GM21825 (cell line): Measurements from ENCODE around the gene UGT1A10.
A peak's percentile ranks its signal among the peaks of the same experiment; 100 is the strongest.
"Not testable (repeated sequence)": the region's sequence is repeated elsewhere in the genome, so short reads cannot be mapped to it uniquely, and the experiment has no call there.

Source experiments
- ATAC-seq: cut with Tn5 transposase; IDR thresholded peaks from one replicate; pipeline ENCODE4 v1.9.1; 2021; ENCODE audit warnings: mild to moderate bottlenecking, moderate library complexity; ENCODE audit not compliant: unreplicated experiment

Gene UGT1A10

DNA sequence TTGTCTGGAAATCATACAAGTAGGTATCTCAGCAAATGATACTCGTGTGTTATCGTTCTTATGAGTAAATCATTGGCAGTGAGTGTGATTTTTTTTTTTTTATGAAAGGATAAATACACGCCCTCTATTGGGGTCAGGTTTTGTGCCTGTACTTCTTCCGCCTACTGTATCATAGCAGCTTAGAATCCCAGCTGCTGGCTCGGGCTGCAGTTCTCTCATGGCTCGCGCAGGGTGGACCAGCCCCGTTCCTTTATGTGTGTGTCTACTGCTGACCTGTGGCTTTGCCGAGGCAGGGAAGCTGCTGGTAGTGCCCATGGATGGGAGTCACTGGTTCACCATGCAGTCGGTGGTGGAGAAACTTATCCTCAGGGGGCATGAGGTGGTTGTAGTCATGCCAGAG lies at the start of gene UGT1A10:
Gene UGT1A10 (plus strand): TSS at position 143 of the 400 bp plus-strand sequence. CDS start 75 bp downstream, at position 218.
- not testable (repeated sequence) for ATAC-seq

DNA sequence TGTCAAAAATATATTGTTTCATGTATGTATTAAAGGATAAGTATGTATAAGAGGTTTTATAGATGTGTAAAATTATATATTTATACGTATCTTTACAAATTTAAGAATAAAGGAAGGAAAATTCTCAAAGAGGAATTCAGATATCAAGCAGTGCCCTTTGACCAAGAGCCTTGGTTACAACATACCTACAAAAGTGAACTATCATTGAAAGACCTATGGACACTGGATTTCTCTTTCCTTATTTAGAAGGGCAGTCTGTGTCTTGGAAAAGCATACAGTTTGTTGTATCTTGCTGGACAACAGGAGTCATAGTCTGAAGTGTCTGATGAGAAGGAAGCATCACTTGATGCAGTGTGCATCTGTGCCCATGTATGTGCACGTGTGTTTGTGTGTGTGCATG lies 47.8 kb upstream of the UGT1A10 start:
- ATAC-seq, result no peak

DNA sequence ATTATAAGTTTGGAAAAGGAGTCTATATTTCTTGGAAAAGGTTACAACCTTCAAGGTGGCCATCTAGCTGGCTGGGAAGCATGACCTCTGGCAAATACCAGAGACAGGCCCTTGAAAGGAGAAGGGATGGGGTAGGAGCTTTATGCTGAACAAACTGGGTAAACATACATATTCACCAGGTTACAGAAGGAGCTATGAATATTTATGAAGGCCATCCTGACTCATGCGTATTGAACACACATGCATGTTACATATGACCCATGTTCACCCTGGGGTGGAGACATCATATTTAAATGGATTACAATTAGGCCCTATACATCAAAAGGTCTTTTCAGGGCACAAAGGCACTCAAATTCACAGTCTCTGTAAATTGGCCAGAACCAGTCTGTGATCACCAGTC lies 43.5 kb upstream of the UGT1A10 start:
- not testable (repeated sequence) for ATAC-seq

GRCh38 chr2:233593201-233593600 lies 43.0 kb upstream of the UGT1A10 start:
- peak; percentile 55 for ATAC-seq

GRCh38 chr2:233597522-233597921 lies 38.7 kb upstream of the UGT1A10 start:
- no peak for ATAC-seq

DNA sequence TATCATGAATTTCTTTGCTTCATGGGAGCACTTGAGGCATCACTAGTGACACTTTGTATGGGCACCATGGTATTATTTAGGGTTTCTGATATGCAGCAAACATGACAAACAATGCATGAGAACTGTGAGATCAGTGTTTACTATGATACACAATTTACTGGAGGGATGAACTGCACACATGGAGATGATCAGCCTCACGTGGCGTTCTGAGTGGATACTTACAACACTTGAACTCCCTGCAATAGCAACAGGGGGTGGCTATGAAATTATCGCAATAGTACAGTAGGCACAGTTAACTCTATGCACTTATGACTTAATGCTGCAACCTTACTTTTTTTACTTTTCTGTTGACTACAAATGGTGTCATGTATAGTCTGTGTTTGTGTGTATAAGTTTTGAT lies 37.3 kb upstream of the UGT1A10 start:
- no peak for ATAC-seq

DNA sequence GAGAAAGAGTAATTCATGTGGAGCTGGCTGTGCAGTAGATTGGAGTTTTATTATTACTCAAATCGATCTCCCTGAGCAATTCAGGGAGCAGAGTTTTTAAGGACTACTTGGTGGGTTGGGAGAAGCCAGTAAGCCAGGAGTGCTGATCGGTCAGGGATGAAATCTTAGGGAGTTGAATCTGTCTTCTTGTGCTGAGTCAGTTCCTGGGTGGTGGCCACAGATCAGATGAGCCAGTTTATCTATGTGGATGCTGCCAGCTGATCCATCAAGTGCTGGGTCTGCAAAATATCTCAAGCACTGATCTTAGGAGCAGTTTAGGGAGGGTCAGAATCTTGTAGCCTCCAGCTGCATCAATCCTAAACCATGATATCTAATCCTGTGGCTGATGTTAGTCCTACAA lies 35.9 kb upstream of the UGT1A10 start:
- ATAC-seq, result no peak

DNA sequence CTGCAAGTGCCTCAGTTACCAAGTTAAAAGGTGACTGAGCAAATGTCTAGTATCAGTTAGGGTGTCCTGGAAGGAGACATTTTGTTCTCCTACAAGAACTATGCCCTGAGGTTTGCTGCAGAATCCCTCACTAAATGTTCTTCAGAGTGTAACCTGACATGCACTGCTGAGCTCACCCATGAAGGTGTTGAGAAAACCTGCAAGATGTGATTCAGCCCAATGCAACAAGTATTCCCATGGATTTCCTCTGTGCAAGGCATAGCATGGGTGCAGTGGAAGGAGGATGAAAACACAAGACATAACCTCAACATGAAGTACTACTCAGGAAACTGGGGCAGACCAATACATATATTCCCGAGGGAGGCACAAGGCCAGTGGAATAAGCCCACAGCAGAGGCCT lies 34.2 kb upstream of the UGT1A10 start:
- ATAC-seq, result no peak

GRCh38 chr2:233603520-233603919 lies 32.7 kb upstream of the UGT1A10 start:
- no peak for ATAC-seq

DNA sequence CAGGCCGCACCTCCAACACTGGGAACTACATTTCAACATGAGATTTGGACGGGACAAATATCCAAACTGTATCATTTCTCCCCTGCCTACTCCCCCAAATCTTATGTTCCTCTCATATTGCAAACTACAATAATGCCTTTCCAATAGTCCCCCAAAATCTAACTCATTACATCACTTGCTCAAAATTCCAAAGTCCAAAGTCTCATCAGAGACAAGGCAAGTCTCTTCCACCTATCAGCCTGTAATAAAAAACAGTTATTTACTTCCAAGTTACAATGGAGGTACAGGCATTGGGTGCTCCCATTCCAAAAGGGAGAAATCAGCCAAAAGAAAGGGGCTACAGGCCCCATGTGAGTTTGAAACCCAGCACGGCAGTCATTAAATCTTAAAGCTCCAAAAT lies 31.4 kb upstream of the UGT1A10 start:
- no peak for ATAC-seq

DNA sequence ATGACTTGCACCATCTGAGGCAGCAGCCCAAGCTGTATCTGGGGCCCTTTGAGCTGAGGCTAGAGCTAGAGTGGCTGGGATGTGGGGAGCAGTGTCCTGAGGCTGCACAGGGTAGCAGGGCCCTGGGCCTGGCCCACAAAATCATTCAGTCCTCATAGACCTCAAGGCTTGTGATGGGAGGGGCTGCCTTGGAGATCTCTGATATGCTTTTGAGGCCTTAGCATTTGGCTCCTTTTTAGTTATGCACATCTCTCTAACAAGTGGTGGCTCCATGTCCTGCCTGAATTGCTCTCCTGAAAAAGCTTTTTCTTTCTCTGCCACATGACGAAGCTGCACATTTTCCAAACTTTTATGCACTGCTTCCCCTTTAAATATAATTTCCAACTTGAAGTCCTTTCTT lies 30.6 kb upstream of the UGT1A10 start:
- no peak for ATAC-seq

GRCh38 chr2:233611284-233611683 lies 25.0 kb upstream of the UGT1A10 start:
- no peak for ATAC-seq

- ATAC-seq, result not testable (repeated sequence)
Observed at GRCh38 chr2:233617476-233617875, 18.8 kb upstream of the UGT1A10 start, which contains the start of gene UGT1A8. TSS of gene UGT1A8 (plus strand) at chr2:233617633. CDS start at chr2:233617708, 75 bp downstream.

GRCh38 chr2:233620204-233620603 lies 16.0 kb upstream of the UGT1A10 start:
- no peak for ATAC-seq

DNA sequence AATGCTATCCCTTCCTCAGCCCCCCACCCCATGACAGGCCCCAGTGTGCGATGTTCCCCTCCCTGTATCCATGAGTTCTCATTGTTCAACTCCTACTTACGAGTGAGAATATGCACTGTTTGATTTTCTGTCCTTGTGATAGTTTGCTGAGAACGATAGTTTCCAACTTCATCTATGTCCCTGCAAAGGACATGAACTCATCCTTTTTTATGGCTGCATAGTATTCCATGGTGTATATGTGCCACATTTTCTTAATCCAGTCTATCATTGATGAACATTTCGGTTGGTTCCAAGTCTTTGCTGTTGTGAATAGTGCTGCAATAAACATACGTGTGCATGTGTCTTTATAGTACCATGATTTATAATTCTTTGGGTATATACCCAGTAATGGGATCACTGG lies 14.4 kb upstream of the UGT1A10 start:
- not testable (repeated sequence) for ATAC-seq

GRCh38 chr2:233627331-233628025 lies 8.8 kb upstream of the UGT1A10 start:
- no peak for ATAC-seq

- ATAC-seq, result no peak
Observed at GRCh38 chr2:233638836-233639235, 2.6 kb downstream of the UGT1A10 start.

GRCh38 chr2:233639860-233640259 lies 3.6 kb downstream of the UGT1A10 start:
- no peak for ATAC-seq

GRCh38 chr2:233643128-233643527 lies 6.9 kb downstream of the UGT1A10 start:
- ATAC-seq, result no peak

- ATAC-seq, result not testable (repeated sequence)
Observed at GRCh38 chr2:233646033-233646432, 9.8 kb downstream of the UGT1A10 start.

GRCh38 chr2:233650981-233651380 lies 14.7 kb downstream of the UGT1A10 start:
- no peak for ATAC-seq

DNA sequence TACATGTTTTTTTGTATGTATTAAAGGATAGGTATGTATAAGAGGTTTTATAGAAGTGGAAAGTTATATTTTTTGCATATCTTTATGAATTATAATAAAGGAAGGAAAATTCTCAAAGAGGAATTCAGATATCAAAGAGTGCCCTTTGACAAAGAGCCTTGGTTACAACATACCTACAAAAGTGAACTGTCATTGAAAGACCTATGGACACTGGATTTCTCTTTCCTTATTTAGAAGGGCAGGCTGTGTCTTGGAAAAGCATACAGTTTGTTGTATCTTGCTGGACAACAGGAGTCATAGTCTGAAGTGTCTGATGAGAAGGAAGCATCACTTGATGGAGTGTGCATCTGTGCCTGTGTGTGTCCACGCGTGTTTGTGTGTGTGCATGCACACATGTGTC lies 15.2 kb downstream of the UGT1A10 start:
- no peak for ATAC-seq

GRCh38 chr2:233654501-233654900 lies 18.3 kb downstream of the UGT1A10 start:
- ATAC-seq, result no peak
